ENCODE data around the gene EPN1. TPM values are rescaled to one million over a fixed set of nuclear protein-coding genes. Genes with fewer than 3 reads are reported as not detected.

The EPN1 gene
- total and polyA plus RNA-seq, 4 donors = 18.6 to 117 (median 77.8) TPM

- no peak for DNase-seq (ENCODE audit: low spot score)
- Histone ChIP-seq H3K36me3 (ENCODE audit: control insufficient read depth in 4 of 4, insufficient read depth in 3 of 4, low read depth in 1 of 4, low read length in 3 of 4) (peaks cover 18 to 67% (median 50%) of the 10 kb centered on the region in 4 donors), H3K4me1 (ENCODE audit: control insufficient read depth in 4 of 4, insufficient read depth in 4 of 4, low read length in 3 of 4) (peaks cover 0 to 18% (median 6%) of the 10 kb centered on the region in 4 donors), H3K4me3 (ENCODE audit: low read depth in 1 of 3, low read length in 3 of 3) (no peak overlapping the region), H3K27me3 (ENCODE audit: control insufficient read depth in 4 of 4, insufficient read depth in 4 of 4, low read length in 3 of 4) (no peaks in the 10 kb centered on the region), H3K9ac (ENCODE audit: low read depth in 1 of 2, low read length in 2 of 2) (no peak overlapping the region), H3K9me3 (ENCODE audit: control insufficient read depth in 4 of 4, low read length in 3 of 4) (no peaks in the 10 kb centered on the region), H3K27ac (ENCODE audit: low read depth in 1 of 2, low read length in 2 of 2) (no peak overlapping the region)
- WGBS = 89% methylated on average over 30 of the region's 30 CpGs
- TF ChIP-seq MAX (IDR thresholded peaks at IDR 0.05) = no peak
- no peak for TF ChIP-seq FOXA1 (IDR thresholded peaks at IDR 0.05)
- no peak for TF ChIP-seq JUND (IDR thresholded peaks at IDR 0.05)
These were observed 6.2 kb upstream of the EPN1 start for GRCh38 chr19:55668603-55669348.

- Histone ChIP-seq H3K4me1 (ENCODE audit: control insufficient read depth in 4 of 4, insufficient read depth in 4 of 4, low read length in 3 of 4) (peaks cover 0 to 24% (median 11%) of the 10 kb centered on the region in 4 donors), H3K4me3 (ENCODE audit: low read depth in 1 of 3, low read length in 3 of 3) (no peak overlapping the region), H3K9ac (ENCODE audit: low read depth in 1 of 2, low read length in 2 of 2) (no peak overlapping the region), H3K27ac (ENCODE audit: low read depth in 1 of 2, low read length in 2 of 2) (no peak overlapping the region), H3K9me3 (ENCODE audit: control insufficient read depth in 4 of 4, low read length in 3 of 4) (no peaks in the 10 kb centered on the region), H3K27me3 (ENCODE audit: control insufficient read depth in 4 of 4, insufficient read depth in 4 of 4, low read length in 3 of 4) (no peaks in the 10 kb centered on the region), H3K36me3 (ENCODE audit: control insufficient read depth in 4 of 4, insufficient read depth in 3 of 4, low read depth in 1 of 4, low read length in 3 of 4) (peaks cover 18 to 59% (median 44%) of the 10 kb centered on the region in 4 donors)
- 93% methylated on average over 43 of the region's 43 CpGs for WGBS
- no peak for DNase-seq (ENCODE audit: low spot score)
- no peak for TF ChIP-seq JUND (IDR thresholded peaks at IDR 0.05)
- no peak for TF ChIP-seq FOXA2 (IDR thresholded peaks at IDR 0.05)
- no peak for TF ChIP-seq NR2F2 (IDR thresholded peaks at IDR 0.05)
- no peak for TF ChIP-seq RXRA (IDR thresholded peaks at IDR 0.05)
- TF ChIP-seq, protein P1, sequence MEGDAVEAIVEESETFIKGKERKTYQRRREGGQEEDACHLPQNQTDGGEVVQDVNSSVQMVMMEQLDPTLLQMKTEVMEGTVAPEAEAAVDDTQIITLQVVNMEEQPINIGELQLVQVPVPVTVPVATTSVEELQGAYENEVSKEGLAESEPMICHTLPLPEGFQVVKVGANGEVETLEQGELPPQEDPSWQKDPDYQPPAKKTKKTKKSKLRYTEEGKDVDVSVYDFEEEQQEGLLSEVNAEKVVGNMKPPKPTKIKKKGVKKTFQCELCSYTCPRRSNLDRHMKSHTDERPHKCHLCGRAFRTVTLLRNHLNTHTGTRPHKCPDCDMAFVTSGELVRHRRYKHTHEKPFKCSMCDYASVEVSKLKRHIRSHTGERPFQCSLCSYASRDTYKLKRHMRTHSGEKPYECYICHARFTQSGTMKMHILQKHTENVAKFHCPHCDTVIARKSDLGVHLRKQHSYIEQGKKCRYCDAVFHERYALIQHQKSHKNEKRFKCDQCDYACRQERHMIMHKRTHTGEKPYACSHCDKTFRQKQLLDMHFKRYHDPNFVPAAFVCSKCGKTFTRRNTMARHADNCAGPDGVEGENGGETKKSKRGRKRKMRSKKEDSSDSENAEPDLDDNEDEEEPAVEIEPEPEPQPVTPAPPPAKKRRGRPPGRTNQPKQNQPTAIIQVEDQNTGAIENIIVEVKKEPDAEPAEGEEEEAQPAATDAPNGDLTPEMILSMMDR (IDR thresholded peaks at IDR 0.05; ENCODE audit: low read depth, low read length, missing input control) = no peak
- TF ChIP-seq SP1 (IDR thresholded peaks at IDR 0.05) = no peak
- TF ChIP-seq FOXA1 (IDR thresholded peaks at IDR 0.05) = no peak
- no peak for TF ChIP-seq GABPA (IDR thresholded peaks at IDR 0.05 in 1 of 2, conservative IDR thresholded peaks at IDR 0.05 in 1 of 2)
- no peak for TF ChIP-seq HNF4A (conservative IDR thresholded peaks at IDR 0.05)
- TF ChIP-seq HNF4G (IDR thresholded peaks at IDR 0.05) = no peak
- TF ChIP-seq TAF1 (conservative IDR thresholded peaks at IDR 0.05) = no peak
- no peak for TF ChIP-seq RAD21 (IDR thresholded peaks at IDR 0.05)
- no peak for TF ChIP-seq MAX (IDR thresholded peaks at IDR 0.05)
- TF ChIP-seq YY1 (IDR thresholded peaks at IDR 0.05) = no peak
These were observed 5.4 kb upstream of the EPN1 start for GRCh38 chr19:55669418-55670279.

All from liver (tissue), 9 donors.